DMS79 treated with DMSO at 0.1 percent for 48 hours (cell line): ENCODE results near the gene TTC31.
"Not testable (repeated sequence)": the region's sequence is repeated elsewhere in the genome, so short reads cannot be mapped to it uniquely, and the experiment has no call there.

Source experiments
- DNase-seq: peaks from one replicate; lab custom pipeline; 2025; lab: John Stamatoyannopoulos, UW

TTC31 gene

DNA sequence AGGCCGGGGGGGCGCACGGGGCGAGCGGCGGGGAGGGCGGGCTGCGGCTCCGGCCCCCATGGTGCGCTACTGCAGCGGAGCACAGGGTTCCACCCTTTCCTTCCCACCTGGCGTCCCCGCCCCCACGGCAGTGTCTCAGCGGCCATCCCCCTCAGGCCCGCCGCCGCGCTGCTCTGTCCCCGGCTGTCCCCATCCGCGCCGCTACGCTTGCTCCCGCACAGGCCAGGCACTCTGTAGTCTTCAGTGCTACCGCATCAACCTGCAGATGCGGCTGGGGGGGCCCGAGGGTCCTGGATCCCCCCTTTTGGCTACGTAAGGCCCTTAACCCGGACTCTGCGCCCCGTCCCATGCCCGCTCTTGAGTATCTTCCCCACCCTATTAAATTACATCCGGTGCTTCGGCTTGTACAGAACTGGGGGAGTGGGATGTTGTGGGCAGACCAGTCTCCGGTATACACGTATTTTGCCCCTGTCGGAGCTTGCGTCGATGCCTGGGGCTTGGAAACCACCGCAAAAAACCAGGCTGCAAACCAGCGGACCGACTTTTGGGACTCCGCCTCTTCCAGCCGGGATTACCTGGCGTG is 25.2 kb upstream of the TTC31 start:
- no peak for DNase-seq

DNA sequence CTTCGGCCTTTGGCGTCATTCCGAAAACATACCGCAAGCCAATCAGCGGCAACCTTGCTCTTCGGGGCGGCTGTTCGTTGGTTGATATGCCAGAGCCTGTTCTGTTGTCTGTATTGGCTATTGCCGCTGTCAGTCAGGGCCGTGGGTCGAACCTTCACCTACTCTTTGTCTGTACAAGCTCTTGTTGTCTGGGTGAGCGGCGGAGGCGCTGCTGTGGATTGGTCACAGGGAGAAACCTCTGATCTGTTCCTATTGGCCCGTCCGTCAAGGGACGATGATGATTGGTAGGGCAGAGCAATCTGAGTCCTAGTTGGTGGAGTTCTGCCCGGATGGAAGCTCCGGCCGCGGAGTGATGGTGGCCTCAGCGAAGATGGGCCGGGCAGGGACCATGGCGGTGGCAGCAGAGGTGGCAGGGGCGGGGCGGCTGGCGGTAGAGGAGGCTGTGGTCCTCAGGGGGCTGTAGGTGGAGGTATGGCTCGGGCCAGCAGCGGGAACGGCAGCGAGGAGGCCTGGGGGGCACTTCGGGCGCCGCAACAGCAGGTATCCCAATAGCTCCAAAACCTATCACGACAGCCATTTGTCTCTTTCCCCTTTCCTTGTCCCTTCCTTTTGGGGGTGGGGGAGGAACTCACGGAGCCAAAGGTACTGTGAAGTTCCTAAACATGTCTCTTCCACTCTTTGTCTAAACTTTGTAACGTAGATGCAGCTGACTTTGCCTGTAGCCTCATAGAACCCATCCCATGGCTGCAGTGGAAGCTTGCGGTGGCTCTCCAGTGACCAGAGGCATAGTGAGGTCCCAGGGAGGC is 24.5 kb upstream of the TTC31 start, which contains the start of gene WBP1:
Gene WBP1, plus strand, starts transcription at position 307 of the 806 bp plus-strand sequence. Its CDS starts 165 bp downstream, at position 472.
- peak; percentile 99 for DNase-seq

DNA sequence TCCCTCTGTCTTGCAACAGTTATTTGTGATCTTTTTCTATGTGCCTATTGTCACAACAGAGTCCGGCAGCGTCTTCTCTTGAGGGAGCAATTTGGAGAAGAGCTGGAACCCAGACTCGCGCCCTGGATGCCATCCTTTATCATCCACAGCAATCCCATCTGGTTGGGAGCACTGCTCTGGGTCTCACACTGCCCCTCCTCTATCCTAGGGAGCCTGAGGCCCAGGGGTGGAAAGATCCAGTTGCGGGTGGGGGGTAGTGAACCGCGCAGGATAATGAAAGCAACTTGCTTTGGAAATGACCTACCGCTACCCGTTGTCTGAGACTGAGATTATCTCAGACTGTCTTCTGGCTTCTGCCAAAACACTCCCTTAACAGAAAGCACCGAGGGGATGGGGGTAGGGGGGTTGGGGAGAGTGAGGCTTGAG is 23.9 kb upstream of the TTC31 start:
- DNase-seq = no peak

DNA sequence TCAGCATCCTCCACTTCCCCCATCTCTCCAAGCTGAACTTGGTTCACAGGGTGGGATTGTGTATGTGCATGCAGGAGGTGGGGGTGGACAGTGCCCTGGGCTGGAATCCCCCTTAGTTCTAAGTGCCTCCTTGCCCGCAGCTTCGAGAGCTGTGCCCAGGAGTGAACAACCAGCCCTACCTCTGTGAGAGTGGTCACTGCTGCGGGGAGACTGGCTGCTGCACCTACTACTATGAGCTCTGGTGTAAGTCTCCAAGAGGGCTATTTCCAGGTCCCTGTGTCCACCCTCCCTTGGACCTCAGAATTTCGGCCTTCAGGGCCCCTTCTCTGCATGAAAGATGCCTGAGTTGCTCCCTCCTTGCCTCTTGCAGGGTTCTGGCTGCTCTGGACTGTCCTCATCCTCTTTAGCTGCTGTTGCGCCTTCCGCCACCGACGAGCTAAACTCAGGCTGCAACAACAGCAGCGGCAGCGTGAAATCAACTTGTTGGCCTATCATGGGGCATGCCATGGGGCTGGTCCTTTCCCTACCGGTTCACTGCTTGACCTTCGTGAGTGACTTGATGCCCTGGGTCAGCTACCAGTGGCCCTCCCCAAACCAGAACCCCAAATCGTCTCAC is 23.3 kb upstream of the TTC31 start:
- DNase-seq = not testable (repeated sequence)

DNA sequence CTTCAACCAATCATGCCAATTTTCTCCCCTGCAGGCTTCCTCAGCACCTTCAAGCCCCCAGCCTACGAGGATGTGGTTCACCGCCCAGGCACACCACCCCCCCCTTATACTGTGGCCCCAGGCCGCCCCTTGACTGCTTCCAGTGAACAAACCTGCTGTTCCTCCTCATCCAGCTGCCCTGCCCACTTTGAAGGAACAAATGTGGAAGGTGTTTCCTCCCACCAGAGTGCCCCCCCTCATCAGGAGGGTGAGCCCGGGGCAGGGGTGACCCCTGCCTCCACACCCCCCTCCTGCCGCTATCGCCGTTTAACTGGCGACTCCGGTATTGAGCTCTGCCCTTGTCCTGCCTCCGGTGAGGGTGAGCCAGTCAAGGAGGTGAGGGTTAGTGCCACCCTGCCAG is 22.7 kb upstream of the TTC31 start:
- not testable (repeated sequence) for DNase-seq

DNA sequence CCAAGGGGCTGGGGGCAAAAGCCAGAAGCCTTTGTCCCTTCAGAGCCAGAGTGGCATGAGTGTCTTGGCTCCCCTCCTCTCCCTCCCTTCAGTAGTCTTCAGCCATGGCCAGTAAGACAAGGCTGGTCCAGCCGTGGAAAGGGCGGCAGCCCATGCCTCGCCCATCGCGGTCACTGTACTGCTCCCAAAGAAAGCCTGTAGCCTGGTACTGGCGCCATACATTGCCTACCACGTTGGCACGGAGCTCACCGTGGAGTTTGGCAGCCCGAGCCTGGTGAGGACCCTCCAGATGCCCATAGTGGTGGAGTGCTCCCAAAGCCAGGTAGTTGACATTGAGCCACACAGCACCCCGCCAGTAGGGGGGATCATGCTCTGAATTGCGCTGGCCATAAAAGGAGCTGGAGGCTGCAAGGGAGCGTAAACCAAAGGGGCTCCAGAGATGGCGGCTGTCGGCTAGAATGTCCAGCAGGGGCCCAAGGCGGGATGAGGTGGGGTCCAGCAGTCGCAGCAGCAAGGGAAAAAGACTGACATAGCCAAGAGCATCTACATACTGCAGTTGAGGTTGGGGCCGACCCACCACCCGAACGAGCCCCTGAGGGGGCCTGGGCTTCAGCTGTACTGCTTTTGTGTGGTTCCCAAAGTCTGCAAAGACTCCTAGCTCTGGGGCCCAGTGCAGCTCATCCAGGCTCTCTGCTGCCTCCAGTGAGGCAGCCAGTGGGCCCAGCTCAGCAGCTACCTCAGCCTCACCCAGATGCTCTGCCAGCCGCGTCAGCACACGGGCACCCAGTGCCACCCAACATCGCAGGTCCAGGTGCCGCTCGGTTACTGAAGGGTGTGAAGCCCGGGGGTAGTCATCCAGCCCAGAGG is 21.5 kb upstream of the TTC31 start:
- no peak for DNase-seq

DNA sequence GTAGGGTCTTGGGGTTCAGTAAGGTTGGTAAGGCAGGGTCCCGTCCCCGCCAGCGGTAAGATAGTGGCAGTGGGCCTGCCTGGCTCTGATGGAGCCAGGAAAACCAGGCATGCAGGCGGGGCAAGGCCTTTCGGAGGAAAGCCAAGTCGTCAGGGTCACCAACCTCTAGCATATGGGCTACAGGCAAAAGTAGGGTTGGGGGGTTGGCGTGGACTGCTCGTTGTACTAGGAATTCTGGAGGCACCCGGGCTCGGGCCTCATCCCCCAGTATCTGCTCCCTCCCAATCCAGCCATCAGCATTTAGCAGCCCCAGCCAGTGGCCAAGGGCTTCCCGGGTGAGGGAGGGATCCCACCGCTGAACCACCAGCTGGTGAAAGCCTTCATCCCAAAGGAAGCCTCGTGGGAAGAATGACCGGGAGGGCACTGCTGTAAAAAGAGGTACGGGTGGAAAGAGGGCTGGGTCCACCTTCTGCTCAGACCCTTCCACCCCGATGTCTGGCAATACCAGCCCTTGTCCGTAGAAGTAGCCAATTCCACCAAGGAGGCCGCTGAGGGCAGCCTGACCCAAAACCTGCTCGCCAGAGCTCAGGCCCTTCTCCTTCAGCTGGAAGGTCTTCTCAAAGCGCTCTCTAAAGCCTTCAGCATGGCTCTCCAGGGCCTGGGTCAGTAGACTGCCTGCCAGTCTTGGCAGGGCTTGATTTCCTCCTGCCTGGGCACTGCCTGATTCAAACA is 20.7 kb upstream of the TTC31 start:
- no peak for DNase-seq

DNA sequence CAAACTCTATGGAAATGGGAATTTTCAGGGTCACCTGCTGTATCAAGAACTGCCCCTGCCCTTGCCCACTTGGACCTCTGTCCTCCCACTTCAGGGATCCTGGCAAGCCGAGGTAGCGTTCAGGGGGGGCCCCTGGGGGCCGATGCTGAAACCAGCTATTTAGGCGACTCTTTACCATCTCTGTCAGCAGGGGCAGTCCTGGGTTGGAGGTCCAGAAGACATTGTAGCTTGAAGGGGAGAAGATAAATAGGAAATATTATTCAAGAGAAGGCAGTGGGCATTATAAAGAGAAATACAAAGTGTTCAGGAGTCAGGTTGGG is 20.1 kb upstream of the TTC31 start:
- no peak for DNase-seq

DNA sequence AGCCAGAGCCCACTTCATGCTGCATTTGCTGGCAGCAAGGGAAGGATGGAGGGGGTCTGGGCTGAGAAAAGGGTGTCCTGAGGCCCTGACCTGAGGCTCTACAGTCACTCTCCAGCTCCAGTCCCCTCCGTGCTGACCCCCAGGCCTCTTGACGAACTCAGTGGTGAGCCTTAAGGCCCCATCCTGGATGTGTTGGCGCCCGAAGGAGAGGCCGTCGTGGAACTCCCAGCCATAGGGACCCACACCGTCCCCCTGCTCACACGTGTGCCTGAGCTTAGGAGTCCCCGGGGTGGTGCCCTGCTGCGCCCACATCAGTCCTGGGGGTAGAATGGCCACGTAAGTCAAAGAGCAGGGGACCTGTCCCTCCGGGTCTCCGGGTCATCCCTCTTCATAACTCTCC is 18.5 kb upstream of the TTC31 start:
- DNase-seq = no peak

DNA sequence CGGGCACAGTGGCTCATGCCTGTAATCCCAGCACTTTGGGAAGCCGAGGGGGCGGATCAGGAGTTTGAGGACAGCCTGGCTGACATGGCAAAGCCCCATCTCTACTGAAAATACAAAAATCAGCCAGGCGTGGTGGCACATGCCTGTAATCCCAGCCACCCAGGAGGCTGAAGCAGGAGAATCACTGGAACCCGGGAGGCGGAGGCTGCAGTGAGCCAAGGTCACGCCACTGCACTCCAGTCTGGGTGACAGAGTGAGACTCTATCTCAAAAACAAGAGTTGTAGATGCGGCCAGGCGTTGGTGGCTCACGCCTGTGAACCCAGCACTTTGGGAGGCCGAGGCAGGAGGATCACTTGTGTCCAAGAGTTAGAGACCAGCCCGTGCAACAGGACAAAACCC is 12.1 kb upstream of the TTC31 start:
- not testable (repeated sequence) for DNase-seq

DNA sequence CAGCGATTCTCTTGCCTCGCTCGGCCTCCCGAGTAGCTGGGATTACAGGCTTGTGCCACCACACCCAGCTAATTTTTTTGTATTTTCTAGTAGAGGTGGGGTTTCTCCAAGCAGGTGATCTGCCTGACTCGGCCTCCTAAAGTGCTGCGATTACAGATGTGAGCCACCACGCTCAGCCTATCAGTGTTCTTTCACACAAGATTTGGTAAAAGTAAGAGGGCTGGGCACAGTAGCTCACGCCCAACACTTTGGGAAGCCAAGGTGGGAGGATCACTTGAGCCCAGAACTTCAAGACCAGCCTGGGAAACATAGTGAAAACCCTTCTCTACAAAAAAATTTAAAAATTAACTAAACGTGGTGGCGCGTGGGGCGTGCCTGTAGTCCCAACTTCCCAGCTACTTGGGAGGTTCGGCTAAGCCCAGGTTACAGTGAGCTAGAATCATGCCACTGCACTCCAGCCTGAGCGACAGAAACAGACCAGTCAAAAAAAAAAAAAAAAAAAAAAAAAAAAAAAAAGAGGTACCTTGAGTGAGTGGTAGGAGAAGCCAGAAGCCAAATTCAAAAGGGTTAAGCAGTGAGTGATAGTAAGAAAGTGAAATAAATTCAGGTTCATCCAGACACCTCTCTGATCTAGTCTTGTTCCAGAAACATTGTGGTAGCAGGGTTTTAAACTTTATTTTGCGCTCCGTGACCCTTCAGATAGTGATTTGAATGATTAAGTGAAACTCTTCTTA is 11.4 kb upstream of the TTC31 start:
- no peak for DNase-seq

DNA sequence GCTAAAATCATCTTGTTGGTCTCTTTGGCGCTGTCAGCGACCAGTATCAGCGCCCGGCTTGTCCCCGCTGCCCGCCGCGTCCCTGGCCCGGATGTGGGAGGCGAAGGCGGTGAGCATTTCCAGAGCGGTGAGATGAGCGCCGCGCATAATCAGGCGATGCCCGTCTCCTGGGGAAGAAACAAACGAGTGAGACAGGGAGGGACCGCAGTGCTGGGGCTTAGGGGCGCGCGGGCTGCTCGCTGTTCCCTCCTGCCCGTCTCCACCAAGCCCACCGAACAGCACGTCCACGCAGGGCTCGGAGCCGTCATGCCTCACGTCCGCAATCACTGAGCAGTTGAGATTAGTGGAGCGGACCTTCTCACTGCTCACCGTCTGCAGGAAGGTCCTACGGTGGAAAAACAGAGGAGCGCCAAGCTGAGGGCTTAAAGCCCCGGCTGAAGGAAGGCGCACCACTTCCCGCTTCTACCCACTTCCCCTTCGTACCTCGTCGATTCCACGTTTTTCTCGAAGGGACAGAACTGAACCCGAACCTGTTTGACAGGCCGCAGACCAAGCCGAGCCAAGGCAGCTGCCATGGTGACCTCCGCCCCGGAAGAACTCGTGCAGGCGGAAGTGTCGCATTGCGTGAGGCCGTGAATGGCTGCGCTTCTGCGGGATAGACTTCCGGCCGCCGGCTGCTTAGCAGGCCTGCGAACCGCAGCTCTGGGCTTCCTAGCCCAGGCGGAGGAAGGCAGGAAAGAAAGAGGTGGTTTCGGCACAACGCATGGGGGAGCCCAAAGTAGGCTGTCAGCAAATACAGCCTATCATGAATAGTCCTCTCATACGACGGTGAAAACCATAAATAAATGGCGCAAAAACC is 10.6 kb upstream of the TTC31 start, which contains the start of gene MRPL53:
Gene MRPL53, minus strand, starts transcription at position 595 of the 859 bp plus-strand sequence. Its CDS starts 20 bp downstream, at position 575.
- peak; percentile 87 for DNase-seq

DNA sequence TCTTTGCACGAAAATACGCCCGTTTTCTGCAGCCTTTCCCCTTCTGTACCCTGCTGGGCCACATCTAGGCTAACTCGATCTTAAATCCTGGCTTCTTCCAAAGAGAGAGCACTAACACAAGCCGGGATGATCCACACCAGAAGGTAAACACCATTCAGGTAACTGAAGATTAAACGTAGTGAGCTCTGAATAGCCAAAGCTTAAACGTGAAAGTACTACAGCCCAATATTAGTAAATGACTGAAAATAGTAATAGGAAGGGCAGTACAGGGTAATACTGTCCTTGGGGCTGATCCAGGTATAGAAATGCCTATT is 10.0 kb upstream of the TTC31 start:
- DNase-seq = peak; percentile 53

DNA sequence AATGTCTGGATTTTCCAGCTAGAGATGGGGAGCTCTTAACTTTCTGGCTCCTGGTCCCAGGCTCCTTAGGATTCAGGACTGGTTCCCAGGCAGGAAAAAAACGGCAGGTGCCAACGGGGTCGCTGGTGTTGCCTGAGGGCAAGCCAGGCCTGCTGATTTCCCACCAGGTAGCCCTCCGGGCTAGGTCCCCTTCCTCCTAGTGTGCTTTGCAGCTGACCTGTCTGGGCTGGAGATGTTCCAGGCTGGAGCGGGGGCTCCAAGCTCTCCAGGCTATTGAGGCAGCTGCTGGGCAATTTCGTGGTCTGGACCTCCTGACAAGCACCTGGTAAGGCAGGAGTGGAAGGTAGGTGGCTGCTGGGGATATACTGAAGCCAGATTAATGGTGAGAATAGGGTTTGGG is 8.4 kb upstream of the TTC31 start:
- DNase-seq = no peak

DNA sequence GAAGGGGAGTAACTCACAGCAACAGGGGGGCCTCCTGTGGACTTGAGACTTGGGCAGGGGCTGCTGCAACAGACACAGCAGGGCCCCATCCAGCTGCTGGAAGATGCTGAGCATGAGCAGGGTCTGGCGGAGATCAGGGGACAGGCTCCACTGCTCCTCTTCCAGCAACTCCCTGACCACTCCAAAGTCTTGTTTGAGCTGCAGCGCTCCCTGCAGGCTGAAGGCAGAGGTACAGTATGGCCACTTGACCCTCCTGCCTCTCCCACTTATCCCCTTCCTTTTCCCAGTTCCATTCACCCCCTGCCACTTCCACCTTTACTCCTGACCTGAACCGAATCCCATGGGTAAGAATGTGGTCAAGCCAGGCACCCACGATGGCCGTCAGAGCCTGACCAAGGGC is 8.0 kb upstream of the TTC31 start:
- DNase-seq = no peak

DNA sequence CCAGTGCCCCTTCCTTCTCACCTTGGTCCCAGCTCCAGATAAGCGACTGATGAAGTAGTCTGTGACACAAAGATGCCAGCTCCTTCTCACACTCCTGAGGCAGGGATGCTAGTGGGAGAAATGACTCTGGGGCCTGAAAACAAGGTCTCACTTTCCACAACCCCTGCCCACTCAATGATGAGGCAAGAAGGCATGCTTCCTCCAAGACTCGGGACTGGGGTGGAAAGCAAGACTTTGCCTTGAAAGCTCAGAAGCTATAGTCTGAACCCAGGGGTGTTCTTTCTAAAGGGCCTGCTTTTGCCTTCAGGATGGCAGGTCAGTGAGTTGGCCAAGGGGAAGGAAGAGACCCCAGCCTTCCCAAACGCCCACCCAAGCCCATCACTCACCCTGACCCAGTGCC is 1.4 kb upstream of the TTC31 start:
- no peak for DNase-seq

DNA sequence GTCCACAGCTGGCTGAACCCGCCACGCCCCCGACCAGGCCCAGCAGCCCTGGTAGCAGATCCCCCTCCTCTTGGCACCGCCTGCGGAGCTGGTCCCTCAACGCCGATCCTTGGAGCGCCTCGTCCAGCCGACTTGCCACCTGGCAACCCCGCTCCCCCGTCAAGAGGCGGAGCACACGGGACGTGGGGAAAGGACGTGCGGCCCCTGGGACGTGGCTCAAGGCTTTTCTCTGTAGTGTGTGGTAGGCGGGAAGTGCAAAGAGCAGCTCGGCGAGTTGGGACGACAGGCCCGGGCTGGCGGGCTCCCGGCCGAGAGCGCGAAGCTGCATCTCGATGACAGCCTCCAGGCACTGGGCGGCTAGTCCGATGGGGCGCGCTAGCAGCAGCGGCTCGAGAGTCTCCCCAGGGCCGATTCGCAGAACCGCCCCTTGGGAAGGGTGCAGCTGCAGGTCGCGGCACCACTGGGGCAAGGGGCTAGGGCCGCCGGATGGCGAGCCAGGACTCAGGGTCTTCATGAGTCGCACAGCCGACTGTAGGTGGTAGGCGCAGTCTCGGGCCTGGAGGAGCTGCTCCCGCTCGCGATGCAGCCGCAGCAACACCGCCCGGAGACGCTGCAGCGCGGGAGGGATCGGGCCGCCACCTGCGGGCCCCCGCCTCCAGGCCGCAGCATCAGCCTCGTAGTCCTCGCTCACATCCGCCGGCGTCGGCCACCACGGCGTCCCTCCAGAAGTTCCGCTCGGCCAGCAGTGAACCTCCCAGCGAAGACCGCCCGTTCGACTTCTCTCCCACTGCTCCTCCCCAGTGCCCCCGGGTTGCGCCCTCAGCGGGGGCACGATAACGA is 700 bp upstream of the TTC31 start:
- DNase-seq = peak; percentile 59

DNA sequence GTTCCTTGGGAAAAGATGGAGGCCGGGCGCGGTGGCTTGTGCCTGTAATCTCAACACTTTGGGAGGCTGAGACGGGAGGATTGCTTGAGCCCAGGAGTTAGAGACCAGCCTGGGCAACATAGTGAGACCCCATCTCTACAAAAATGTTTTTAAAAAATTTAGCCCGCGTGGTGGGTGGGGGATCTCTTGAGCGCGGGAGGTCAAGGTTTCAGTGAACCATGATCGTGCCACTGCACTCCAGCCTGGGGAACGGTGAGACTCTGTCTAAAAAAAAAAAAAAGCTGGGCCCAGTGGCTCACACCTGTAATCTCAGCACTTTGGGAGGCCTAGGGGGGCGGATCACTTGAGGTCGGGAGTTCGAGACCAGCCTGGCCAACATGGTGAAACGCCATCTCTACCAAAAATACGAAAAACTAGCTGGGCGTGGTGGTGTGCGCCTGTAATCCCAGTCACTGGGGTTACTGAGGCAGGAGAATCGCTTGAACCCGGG is 839 bp downstream of the TTC31 start:
- not testable (repeated sequence) for DNase-seq

DNA sequence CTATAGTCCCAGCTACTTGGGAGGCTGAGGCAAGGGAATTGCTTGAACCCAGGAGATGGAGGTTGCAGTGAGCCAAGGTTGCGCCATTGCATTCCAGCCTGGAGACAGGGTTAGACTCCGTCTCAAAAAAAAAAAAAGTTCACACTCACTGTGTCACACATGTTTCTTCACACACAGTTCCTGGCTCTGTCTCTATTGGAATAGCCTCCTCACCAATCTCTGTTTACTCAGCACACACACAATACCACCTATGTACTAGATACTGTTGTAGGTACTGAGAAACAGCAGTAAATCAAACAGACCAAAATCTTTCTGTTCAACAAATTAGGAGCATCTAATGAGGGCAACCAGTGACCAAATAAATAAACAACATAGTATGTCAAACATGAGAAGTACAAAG is 3.3 kb downstream of the TTC31 start:
- no peak for DNase-seq
